Caki2 (cell line): ENCODE measurements around the gene PNLIPRP3. TPM values are rescaled to one million over a fixed set of nuclear protein-coding genes. Genes with fewer than 3 reads are reported as not detected.

Experiments
- DNase-seq: peaks from one replicate; pipeline ENCODE4 v3.0.0-alpha.2; 2015; ENCODE audit warnings: low read depth
- in situ Hi-C: cut with HindIII; loops from 2 replicates; pipeline ENCODE4 v1.10.0; 2016; ENCODE audit warnings: low sequenced_read_pairs, low pct_unique_long_range_greater_than_20kb, mixed read lengths
- total RNA-seq: library from RNA; depleted of rRNA; stranded (reverse); fragments of >200 nt; shearing (Covaris generic); gene quantifications from 2 replicates; pipeline ENCODE4 v1.2.3, GENCODE V29; 2014; ENCODE audit warnings: low replicate concordance; rRNA removed

The PNLIPRP3 gene
- total RNA-seq, 1 experiment from 2014 or later: not detected

- DNase-seq: no peak
- in situ Hi-C loops: no loop called here
Observed at GRCh38 chr10:116486770-116487448, 59.3 kb downstream of the PNLIPRP3 start.

- in situ Hi-C loops: no loop called here
- no peak for DNase-seq
Observed at GRCh38 chr10:116487522-116488430, 60.1 kb downstream of the PNLIPRP3 start.

- in situ Hi-C loops: no loop called here
- no peak for DNase-seq
Observed at GRCh38 chr10:116489460-116489859, 61.8 kb downstream of the PNLIPRP3 start.

GRCh38 chr10:116490028-116490662 lies 62.5 kb downstream of the PNLIPRP3 start:
- in situ Hi-C loops: no loop called here
- DNase-seq: no peak

GRCh38 chr10:116504786-116505185 lies 77.1 kb downstream of the PNLIPRP3 start:
- DNase-seq: peak; percentile 29
- in situ Hi-C loops: no loop called here

- in situ Hi-C loops: no loop called here
- DNase-seq: no peak
Observed at GRCh38 chr10:116510565-116510964, 82.9 kb downstream of the PNLIPRP3 start.

GRCh38 chr10:116511365-116511764 lies 83.7 kb downstream of the PNLIPRP3 start:
- in situ Hi-C loops: no loop called here
- no peak for DNase-seq

GRCh38 chr10:116521424-116522290 lies 94.0 kb downstream of the PNLIPRP3 start:
- peak; percentile 20 for DNase-seq
- in situ Hi-C loops: no loop called here

- in situ Hi-C loops: no loop called here
Observed at GRCh38 chr10:116522803-116523381, 95.2 kb downstream of the PNLIPRP3 start.

GRCh38 chr10:116524736-116525135 lies 97.1 kb downstream of the PNLIPRP3 start:
- in situ Hi-C loops: no loop called here
- DNase-seq: no peak

More at GRCh38 chr10:116522803-116523381, 95.2 kb downstream of the PNLIPRP3 start:
- DNase-seq: no peak

GRCh38 chr10:116526219-116526618 lies 98.6 kb downstream of the PNLIPRP3 start:
- no peak for DNase-seq
- in situ Hi-C loops: no loop called here

Other genes starting within 250 kb of the PNLIPRP3 start
- gene GFRA1, start 154.6 kb upstream of the PNLIPRP3 start, total RNA-seq: 8.2 and 10.5 TPM in 2 replicates
- gene CCDC172, start 103.4 kb upstream of the PNLIPRP3 start, total RNA-seq: not detected in 2 replicates
- gene PNLIP, start 118.1 kb downstream of the PNLIPRP3 start, total RNA-seq: not detected in 2 replicates
- not detected in 2 replicates for gene PNLIPRP1, start 163.1 kb downstream of the PNLIPRP3 start, total RNA-seq
- 1.4 TPM in 1 of 2 replicates, not detected in the other for gene PNLIPRP2, start 193.1 kb downstream of the PNLIPRP3 start, total RNA-seq